ENCODE measurements around the gene PAK6.

PAK6 gene

DNA sequence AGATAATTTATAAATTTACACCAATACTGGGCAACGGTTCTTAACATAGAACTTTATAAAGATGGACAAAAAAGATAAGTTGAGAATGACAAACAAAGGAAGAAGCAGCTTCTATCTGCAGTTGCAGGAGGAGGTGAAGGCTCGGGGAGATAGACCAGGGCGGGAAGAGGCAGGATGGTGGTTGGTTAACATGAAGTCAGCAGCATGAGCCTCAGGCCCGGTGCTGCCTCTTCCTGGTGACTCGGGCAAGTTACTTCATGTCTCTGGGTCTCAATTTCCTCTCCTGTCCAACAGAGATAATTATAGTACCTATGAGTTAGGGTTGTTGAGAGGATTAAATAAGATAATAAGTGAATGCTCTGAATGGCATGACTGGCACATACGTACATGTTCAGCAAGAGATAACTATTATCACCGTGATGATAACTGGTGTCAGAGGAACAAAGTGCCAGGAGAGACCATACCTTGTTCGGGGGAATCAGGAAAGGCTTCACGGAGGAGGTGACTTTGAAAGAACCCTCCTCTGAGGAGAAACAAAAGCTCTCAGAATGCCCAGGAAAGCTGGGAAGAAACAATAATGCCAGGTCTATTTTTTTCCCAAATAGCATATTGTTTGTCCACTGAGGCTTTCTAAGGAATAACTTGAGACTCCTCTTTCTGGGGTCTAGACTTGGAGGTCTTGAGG, 4.4 kb downstream of the PAK6 start:
- no peak overlapping the region for H3K4me3 ChIP-seq (ENCODE audit: low read length)
- H3K4me1 ChIP-seq (ENCODE audit: control insufficient read depth, insufficient read depth, low read length): peaks cover 25% of the 10 kb centered on the region
- H3K27me3 ChIP-seq (ENCODE audit: control insufficient read depth, insufficient read depth, low read length): peaks cover 21% of the 10 kb centered on the region
- no peaks in the 10 kb centered on the region for H3K9me3 ChIP-seq (ENCODE audit: control insufficient read depth, low read length)
- H3K9ac ChIP-seq (ENCODE audit: low read length): no peak overlapping the region
- H3K36me3 ChIP-seq (ENCODE audit: control insufficient read depth, insufficient read depth, low read length): no peaks in the 10 kb centered on the region

DNA sequence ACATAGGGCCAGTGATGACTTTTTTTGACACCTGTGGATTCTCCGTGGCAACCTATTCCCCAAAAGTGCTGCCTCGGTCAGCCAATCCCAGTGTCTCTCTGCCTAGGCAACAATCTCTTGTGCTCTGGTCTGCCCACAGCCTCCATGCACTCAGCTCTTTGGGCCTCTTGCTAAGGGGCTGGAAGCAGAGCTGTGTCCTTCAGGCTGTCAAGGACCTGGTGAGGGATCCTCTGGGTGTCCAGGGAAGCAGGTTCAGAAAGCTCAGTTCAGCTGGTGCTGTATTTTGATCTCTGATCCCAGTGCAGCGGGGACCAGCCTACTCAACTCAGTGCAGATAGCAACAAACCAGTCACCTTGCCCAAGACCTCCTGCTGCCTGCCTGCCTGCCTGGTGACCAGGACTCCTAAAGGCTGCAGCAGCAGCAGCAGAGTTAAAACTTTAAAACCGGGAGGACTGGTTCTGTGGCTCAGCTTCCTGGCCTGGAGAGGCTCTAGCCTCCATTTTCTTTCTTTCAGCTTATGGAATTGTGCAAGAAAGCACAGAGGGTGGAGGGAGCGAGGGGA, 6.2 kb downstream of the PAK6 start:
- H3K4me3 ChIP-seq (ENCODE audit: low read length): no peak overlapping the region
- no peaks in the 10 kb centered on the region for H3K36me3 ChIP-seq (ENCODE audit: control insufficient read depth, insufficient read depth, low read length)
- H3K4me1 ChIP-seq (ENCODE audit: control insufficient read depth, insufficient read depth, low read length): peaks cover 11% of the 10 kb centered on the region
- H3K9me3 ChIP-seq (ENCODE audit: control insufficient read depth, low read length): no peaks in the 10 kb centered on the region
- H3K27me3 ChIP-seq (ENCODE audit: control insufficient read depth, insufficient read depth, low read length): peaks cover 3% of the 10 kb centered on the region
- H3K9ac ChIP-seq (ENCODE audit: low read length): no peak overlapping the region

- Histone ChIP-seq H3K4me1 (ENCODE audit: control insufficient read depth, insufficient read depth, low read length) (peaks cover 11% of the 10 kb centered on the region), H3K9me3 (ENCODE audit: control insufficient read depth, low read length) (no peaks in the 10 kb centered on the region), H3K36me3 (ENCODE audit: control insufficient read depth, insufficient read depth, low read length) (no peaks in the 10 kb centered on the region), H3K4me3 (ENCODE audit: low read length) (no peak overlapping the region), H3K27me3 (ENCODE audit: control insufficient read depth, insufficient read depth, low read length) (no peaks in the 10 kb centered on the region), H3K9ac (ENCODE audit: low read length) (no peak overlapping the region)
Measured at GRCh38 chr15:40245666-40246450, 7.0 kb downstream of the PAK6 start.

DNA sequence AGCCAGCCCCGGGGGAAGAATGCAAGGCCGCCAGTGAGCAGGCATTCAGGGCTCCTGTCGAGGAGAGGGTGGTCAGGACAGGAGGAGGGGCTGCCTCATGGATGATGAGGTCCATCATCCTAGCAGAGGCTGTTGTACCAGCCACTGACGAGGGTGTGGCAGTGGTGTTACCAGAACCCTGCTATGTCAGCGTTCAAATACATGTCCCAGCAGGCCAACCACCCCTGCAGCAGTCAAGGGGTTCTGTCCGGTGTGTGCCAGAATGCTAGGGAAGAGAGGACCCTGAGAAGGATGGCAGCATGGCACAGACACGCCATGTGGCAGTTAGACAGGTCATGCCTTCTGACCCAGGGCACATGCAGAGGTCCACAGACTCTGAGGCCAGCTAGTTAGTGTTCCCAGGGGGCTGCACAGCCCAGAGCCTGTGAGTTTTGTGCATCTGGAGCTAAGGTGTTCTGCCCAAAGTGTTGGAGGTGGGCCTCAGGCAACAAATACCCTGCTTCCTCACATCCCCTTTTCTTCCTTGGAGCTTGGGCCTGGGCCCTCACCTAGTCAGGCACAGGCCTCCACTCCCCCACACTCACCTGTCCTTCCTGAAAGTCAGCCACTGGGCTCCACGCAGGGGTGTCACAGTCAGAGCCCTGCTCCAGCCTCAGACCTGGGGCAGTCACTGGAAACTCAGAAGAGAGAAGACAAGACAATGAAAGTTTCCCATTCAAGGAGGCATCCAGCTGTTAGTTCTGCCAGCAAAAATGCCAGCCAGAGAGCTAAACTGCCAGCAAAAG, 7.8 kb downstream of the PAK6 start:
- H3K4me1 ChIP-seq (ENCODE audit: control insufficient read depth, insufficient read depth, low read length): peaks cover 11% of the 10 kb centered on the region
- H3K9me3 ChIP-seq (ENCODE audit: control insufficient read depth, low read length): no peaks in the 10 kb centered on the region
- no peaks in the 10 kb centered on the region for H3K36me3 ChIP-seq (ENCODE audit: control insufficient read depth, insufficient read depth, low read length)
- H3K4me3 ChIP-seq (ENCODE audit: low read length): no peak overlapping the region
- no peak overlapping the region for H3K9ac ChIP-seq (ENCODE audit: low read length)
- peaks cover under 1% of the 10 kb centered on the region for H3K27me3 ChIP-seq (ENCODE audit: control insufficient read depth, insufficient read depth, low read length)

- Histone ChIP-seq H3K9ac (ENCODE audit: low read length) (no peak overlapping the region), H3K27me3 (ENCODE audit: control insufficient read depth, insufficient read depth, low read length) (peaks cover 8% of the 10 kb centered on the region), H3K4me1 (ENCODE audit: control insufficient read depth, insufficient read depth, low read length) (peaks cover 15% of the 10 kb centered on the region), H3K36me3 (ENCODE audit: control insufficient read depth, insufficient read depth, low read length) (no peaks in the 10 kb centered on the region), H3K9me3 (ENCODE audit: control insufficient read depth, low read length) (no peaks in the 10 kb centered on the region), H3K4me3 (ENCODE audit: low read length) (no peak overlapping the region)
Measured at GRCh38 chr15:40247406-40247971, 8.6 kb downstream of the PAK6 start.

- Histone ChIP-seq H3K27me3 (ENCODE audit: control insufficient read depth, insufficient read depth, low read length) (peaks cover 14% of the 10 kb centered on the region), H3K4me1 (ENCODE audit: control insufficient read depth, insufficient read depth, low read length) (peaks cover 17% of the 10 kb centered on the region), H3K9ac (ENCODE audit: low read length) (no peak overlapping the region), H3K36me3 (ENCODE audit: control insufficient read depth, insufficient read depth, low read length) (no peaks in the 10 kb centered on the region), H3K9me3 (ENCODE audit: control insufficient read depth, low read length) (no peaks in the 10 kb centered on the region), H3K4me3 (ENCODE audit: low read length) (no peak overlapping the region)
Measured at GRCh38 chr15:40248006-40248783, 9.3 kb downstream of the PAK6 start.

DNA sequence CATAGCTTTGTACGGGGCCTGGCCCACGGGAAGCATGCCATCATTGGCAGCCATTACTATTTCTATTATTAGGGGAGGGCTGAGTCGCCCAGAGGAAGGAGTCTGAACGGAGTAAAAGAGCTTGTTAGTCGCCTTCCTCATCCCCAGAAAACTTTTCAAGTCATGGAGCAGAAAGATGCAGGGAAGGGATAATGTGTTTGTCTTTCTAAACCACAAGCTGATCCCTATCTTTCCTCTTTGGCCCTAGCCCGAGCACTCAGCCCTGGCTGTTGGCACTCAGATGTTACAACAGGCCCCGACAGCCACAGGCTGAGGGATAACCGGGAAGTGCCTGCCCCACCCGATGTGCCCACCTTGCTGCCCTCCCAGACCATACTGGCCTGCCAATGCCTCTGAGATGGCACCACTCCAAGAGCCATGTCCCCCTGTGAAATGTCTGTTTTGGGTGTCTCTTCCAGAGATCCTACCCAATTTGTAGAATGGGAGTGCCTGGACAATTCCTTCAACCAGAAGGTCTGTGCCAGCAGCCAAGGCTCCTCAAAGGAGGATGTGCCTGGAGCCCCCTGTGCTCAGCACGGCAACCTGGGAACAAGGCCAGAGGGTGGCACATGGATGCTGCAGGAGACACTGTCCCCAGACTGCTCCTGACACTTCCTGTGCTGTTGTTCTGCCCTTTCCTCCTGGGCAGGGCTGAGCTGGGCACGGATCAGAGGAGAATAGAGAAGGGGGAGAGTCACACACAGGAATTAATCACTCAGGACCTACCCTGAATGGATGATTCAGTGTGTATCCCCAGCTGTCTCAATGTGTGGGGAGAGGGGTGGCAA, 10.8 kb downstream of the PAK6 start:
- peaks cover 24% of the 10 kb centered on the region for H3K4me1 ChIP-seq (ENCODE audit: control insufficient read depth, insufficient read depth, low read length)
- no peaks in the 10 kb centered on the region for H3K9me3 ChIP-seq (ENCODE audit: control insufficient read depth, low read length)
- H3K9ac ChIP-seq (ENCODE audit: low read length): no peak overlapping the region
- H3K27me3 ChIP-seq (ENCODE audit: control insufficient read depth, insufficient read depth, low read length): peaks cover 22% of the 10 kb centered on the region
- no peak overlapping the region for H3K4me3 ChIP-seq (ENCODE audit: low read length)
- no peaks in the 10 kb centered on the region for H3K36me3 ChIP-seq (ENCODE audit: control insufficient read depth, insufficient read depth, low read length)

DNA sequence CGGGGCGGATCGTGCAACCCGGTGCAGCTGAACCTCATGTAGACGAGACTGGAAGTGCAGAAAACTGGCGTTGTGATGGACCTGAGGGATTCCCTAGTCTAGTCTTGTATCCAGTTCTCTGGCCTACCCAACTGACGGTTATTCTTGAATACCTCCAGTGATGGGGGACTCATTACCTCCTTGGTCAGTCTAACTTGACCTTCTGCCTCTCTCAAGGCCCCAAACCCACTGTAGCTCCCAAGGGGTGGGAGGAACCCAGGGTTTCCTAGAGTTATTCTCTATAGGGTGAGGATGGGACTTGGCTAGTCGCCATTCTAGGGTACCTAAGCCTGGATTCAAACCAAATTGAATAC, 11.4 kb downstream of the PAK6 start:
- Histone ChIP-seq H3K36me3 (ENCODE audit: control insufficient read depth, insufficient read depth, low read length) (no peaks in the 10 kb centered on the region), H3K9me3 (ENCODE audit: control insufficient read depth, low read length) (no peaks in the 10 kb centered on the region), H3K27me3 (ENCODE audit: control insufficient read depth, insufficient read depth, low read length) (peaks cover 22% of the 10 kb centered on the region), H3K4me3 (ENCODE audit: low read length) (no peak overlapping the region), H3K9ac (ENCODE audit: low read length) (no peak overlapping the region), H3K4me1 (ENCODE audit: control insufficient read depth, insufficient read depth, low read length) (peaks cover 19% of the 10 kb centered on the region)

DNA sequence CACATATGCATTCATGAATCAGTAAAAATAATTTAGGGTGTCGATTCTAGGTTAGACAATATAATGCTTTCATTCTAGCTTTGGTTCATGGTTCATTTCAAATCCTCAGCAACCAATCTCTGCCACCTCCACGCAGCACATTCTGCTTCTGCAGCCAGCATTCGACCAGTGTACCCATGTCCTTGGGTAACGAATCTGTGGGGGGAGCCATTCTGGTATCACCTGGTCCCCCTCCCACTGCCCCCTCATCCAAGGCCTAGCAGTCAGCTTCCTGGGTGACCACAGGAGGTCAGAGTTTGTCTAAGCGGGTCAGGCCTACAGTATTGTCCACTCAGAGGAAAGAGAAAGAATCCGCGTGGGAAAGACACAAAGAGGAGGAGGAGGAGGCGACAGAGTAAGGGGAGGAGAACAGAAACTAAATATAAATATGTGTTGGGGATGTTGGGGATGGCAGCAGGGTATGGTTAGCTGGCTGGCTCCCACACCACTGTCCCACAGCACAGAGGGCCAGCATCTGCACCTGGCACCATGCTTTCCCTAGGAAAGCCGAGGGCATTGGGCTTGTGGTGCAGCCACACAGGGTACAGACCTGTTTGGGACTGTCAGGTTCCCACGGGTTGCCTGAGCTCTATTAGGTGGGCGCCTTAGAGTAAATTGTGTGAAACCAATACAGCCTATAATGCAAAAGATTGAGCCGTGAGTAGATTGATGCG, 12.1 kb downstream of the PAK6 start:
- no peaks in the 10 kb centered on the region for H3K36me3 ChIP-seq (ENCODE audit: control insufficient read depth, insufficient read depth, low read length)
- no peaks in the 10 kb centered on the region for H3K9me3 ChIP-seq (ENCODE audit: control insufficient read depth, low read length)
- H3K4me1 ChIP-seq (ENCODE audit: control insufficient read depth, insufficient read depth, low read length): peaks cover 13% of the 10 kb centered on the region
- H3K4me3 ChIP-seq (ENCODE audit: low read length): no peak overlapping the region
- H3K9ac ChIP-seq (ENCODE audit: low read length): no peak overlapping the region
- peaks cover 22% of the 10 kb centered on the region for H3K27me3 ChIP-seq (ENCODE audit: control insufficient read depth, insufficient read depth, low read length)

DNA sequence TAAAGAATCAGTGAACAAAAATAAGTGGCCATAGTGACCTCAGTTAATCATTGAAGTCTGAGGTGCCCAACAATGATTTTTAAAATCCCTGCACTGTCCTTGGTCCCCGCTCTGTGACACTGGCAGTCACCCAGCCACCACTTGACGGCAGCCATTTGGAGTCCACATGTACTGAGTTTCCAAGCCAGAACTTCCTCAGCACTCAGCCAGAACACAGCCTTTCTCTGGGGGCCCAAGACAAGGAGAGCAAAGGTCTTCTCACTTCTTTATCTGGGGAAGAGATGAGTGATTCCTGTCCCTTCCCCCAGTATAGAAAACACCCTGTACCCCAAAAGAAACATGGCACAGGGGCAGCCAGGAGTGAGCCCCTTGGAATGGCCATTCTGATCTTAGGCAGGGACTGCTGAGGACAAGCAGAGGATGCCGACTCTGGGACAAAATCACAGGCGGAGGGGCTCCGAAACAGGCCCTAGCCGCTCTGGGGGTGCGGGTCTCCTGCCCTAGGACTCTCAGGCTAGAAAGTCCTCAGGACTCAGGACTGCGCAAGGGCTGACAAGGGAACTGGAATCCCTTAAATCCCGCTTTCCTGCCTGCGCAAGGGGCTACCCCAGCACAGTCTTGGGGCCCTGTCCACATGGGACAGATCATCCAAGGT, 12.8 kb downstream of the PAK6 start:
- Histone ChIP-seq H3K9ac (ENCODE audit: low read length) (no peak overlapping the region), H3K4me1 (ENCODE audit: control insufficient read depth, insufficient read depth, low read length) (peaks cover 13% of the 10 kb centered on the region), H3K4me3 (ENCODE audit: low read length) (no peak overlapping the region)

More for the DNA sequence above, 12.8 kb downstream of the PAK6 start:
- no peaks in the 10 kb centered on the region for H3K9me3 ChIP-seq (ENCODE audit: control insufficient read depth, low read length)
- peaks cover 22% of the 10 kb centered on the region for H3K27me3 ChIP-seq (ENCODE audit: control insufficient read depth, insufficient read depth, low read length)
- H3K36me3 ChIP-seq (ENCODE audit: control insufficient read depth, insufficient read depth, low read length): no peaks in the 10 kb centered on the region

Data from mucosa of stomach (tissue), 1 donor.